ENCODE data around the gene GUCY1B1. TPM values are rescaled to one million over a fixed set of nuclear protein-coding genes. Genes with fewer than 3 reads are reported as not detected.
"Not testable (repeated sequence)": the region's sequence is repeated elsewhere in the genome, so short reads cannot be mapped to it uniquely, and the experiment has no call there.

Gene GUCY1B1
- total RNA-seq, 2 donors from 2014 or later = 10.5 to 14.4 TPM

- DNase-seq (no peak), ATAC-seq (peak; percentile 90 to 91)
- intact Hi-C loops (cut with DNase I) = loop anchor here in 1 of 2 donors (2.0 kb wide), 2 partner anchors 344 to 384 kb away; no protein-coding TSS in a partner anchor
Observed at GRCh38 chr4:155787113-155787710, 28.4 kb downstream of the GUCY1B1 start.

GRCh38 chr4:155789391-155789790 lies 30.6 kb downstream of the GUCY1B1 start:
- DNase-seq (no peak), ATAC-seq (no peak)
- intact Hi-C loops (cut with DNase I) = no loop called here

- intact Hi-C loops (cut with DNase I) = no loop called here
- DNase-seq (no peak), ATAC-seq (no peak)
Observed at GRCh38 chr4:155789982-155790381, 31.2 kb downstream of the GUCY1B1 start.

GRCh38 chr4:155794589-155795236 lies 35.9 kb downstream of the GUCY1B1 start:
- ATAC-seq (no peak), DNase-seq (no peak)

GRCh38 chr4:155795991-155796390 lies 37.2 kb downstream of the GUCY1B1 start:
- ATAC-seq (no peak), DNase-seq (no peak)
- intact Hi-C loops (cut with DNase I) = no loop called here

More at GRCh38 chr4:155794589-155795236, 35.9 kb downstream of the GUCY1B1 start:
- intact Hi-C loops (cut with DNase I) = no loop called here

- DNase-seq; ATAC-seq; intact Hi-C loops (cut with DNase I): not testable (repeated sequence)
Observed at GRCh38 chr4:155797581-155797980, 38.8 kb downstream of the GUCY1B1 start.

- ATAC-seq (no peak), DNase-seq (no peak)
- intact Hi-C loops (cut with DNase I) = no loop called here
Observed at GRCh38 chr4:155799116-155799793, 40.4 kb downstream of the GUCY1B1 start.

- intact Hi-C loops (cut with DNase I) = no loop called here
- DNase-seq (no peak), ATAC-seq (no peak)
Observed at GRCh38 chr4:155799794-155800123, 40.9 kb downstream of the GUCY1B1 start.

GRCh38 chr4:155800685-155801343 lies 42.0 kb downstream of the GUCY1B1 start:
- no peak for DNase-seq
- intact Hi-C loops (cut with DNase I) = no loop called here
- no peak for ATAC-seq

GRCh38 chr4:155802190-155802959 lies 43.6 kb downstream of the GUCY1B1 start:
- no peak for ATAC-seq
- intact Hi-C loops (cut with DNase I) = no loop called here
- DNase-seq = no peak

GRCh38 chr4:155805016-155805415 lies 46.2 kb downstream of the GUCY1B1 start:
- intact Hi-C loops (cut with DNase I) = loop anchor here in 1 of 2 donors (5.0 kb wide), 1 partner anchor 147 kb away; the partner anchor contains the start of gene CTSO
- DNase-seq (no peak), ATAC-seq (no peak)

- ATAC-seq (no peak), DNase-seq (no peak)
- intact Hi-C loops (cut with DNase I) = loop anchor here in 1 of 2 donors (5.0 kb wide), 1 partner anchor 145 kb away; the partner anchor contains the start of gene CTSO
Observed at GRCh38 chr4:155807021-155807420, 48.2 kb downstream of the GUCY1B1 start.

- intact Hi-C loops (cut with DNase I) = loop anchor here in 1 of 2 donors (5.0 kb wide), 1 partner anchor 142 kb away; the partner anchor contains the start of gene CTSO
- ATAC-seq = peak; percentile 76 to 82
- DNase-seq = no peak
Observed at GRCh38 chr4:155809835-155810234, 51.0 kb downstream of the GUCY1B1 start.

- no peak for ATAC-seq
- no peak for DNase-seq
- intact Hi-C loops (cut with DNase I) = no loop called here
Observed at GRCh38 chr4:155811083-155811482, 52.3 kb downstream of the GUCY1B1 start.

GRCh38 chr4:155818639-155819038 lies 59.8 kb downstream of the GUCY1B1 start:
- no peak for DNase-seq
- no peak for ATAC-seq
- intact Hi-C loops (cut with DNase I) = no loop called here

GRCh38 chr4:155819066-155819465 lies 60.2 kb downstream of the GUCY1B1 start:
- peak in 1 of 2 donors; percentile 35 for ATAC-seq
- no peak for DNase-seq
- intact Hi-C loops (cut with DNase I) = no loop called here

GRCh38 chr4:155820887-155821518 lies 62.2 kb downstream of the GUCY1B1 start:
- intact Hi-C loops (cut with DNase I) = no loop called here
- no peak for DNase-seq
- no peak for ATAC-seq

GRCh38 chr4:155822572-155822971 lies 63.8 kb downstream of the GUCY1B1 start:
- DNase-seq (no peak), ATAC-seq (no peak)
- intact Hi-C loops (cut with DNase I) = no loop called here

GRCh38 chr4:155828628-155829027 lies 69.8 kb downstream of the GUCY1B1 start:
- intact Hi-C loops (cut with DNase I) = no loop called here
- DNase-seq (no peak), ATAC-seq (no peak)
